Measurements from ENCODE around the gene ACADM.
"Not testable (repeated sequence)": the region's sequence is repeated elsewhere in the genome, so short reads cannot be mapped to it uniquely, and the experiment has no call there.

ACADM gene

GRCh38 chr1:75732703-75733102 is 8.2 kb downstream of the ACADM start:
- H3K27me3 ChIP-seq (ENCODE audit: control insufficient read depth, insufficient read depth, low read length, poor library complexity, severe bottlenecking), result no peaks in the 10 kb centered on the region
- no peak overlapping the region for H3K27ac ChIP-seq (ENCODE audit: insufficient read depth, low read depth, low read length, poor library complexity, severe bottlenecking)
- H3K9me3 ChIP-seq (ENCODE audit: control insufficient read depth, low read length), result no peaks in the 10 kb centered on the region
- H3K4me3 ChIP-seq (ENCODE audit: insufficient read depth, low read depth, low read length), result no peak overlapping the region
- 52 to 71% methylated on average over 1 of the region's 1 CpG for WGBS, 2 experiments
- no peaks in the 10 kb centered on the region for H3K4me1 ChIP-seq (ENCODE audit: control insufficient read depth, insufficient read depth, low read length)
- peaks cover 3% of the 10 kb centered on the region for H3K36me3 ChIP-seq (ENCODE audit: control insufficient read depth, insufficient read depth, low read length)

- H3K4me1 ChIP-seq (ENCODE audit: control insufficient read depth, insufficient read depth, low read length), result no peaks in the 10 kb centered on the region
- no peaks in the 10 kb centered on the region for H3K9me3 ChIP-seq (ENCODE audit: control insufficient read depth, low read length)
- H3K27me3 ChIP-seq (ENCODE audit: control insufficient read depth, insufficient read depth, low read length, poor library complexity, severe bottlenecking), result no peaks in the 10 kb centered on the region
- no peak overlapping the region for H3K27ac ChIP-seq (ENCODE audit: insufficient read depth, low read depth, low read length, poor library complexity, severe bottlenecking)
- H3K36me3 ChIP-seq (ENCODE audit: control insufficient read depth, insufficient read depth, low read length), result peaks cover 3% of the 10 kb centered on the region
- 96% methylated on average over 5 of the region's 5 CpGs for WGBS, 2 experiments
- no peak overlapping the region for H3K4me3 ChIP-seq (ENCODE audit: insufficient read depth, low read depth, low read length)
Observed at GRCh38 chr1:75733661-75734060, 9.2 kb downstream of the ACADM start.

GRCh38 chr1:75736016-75736415 is 11.5 kb downstream of the ACADM start:
- Histone ChIP-seq H3K36me3 (ENCODE audit: control insufficient read depth, insufficient read depth, low read length) (peaks cover 3% of the 10 kb centered on the region), H3K27ac (ENCODE audit: insufficient read depth, low read depth, low read length, poor library complexity, severe bottlenecking) (no peak overlapping the region), H3K27me3 (ENCODE audit: control insufficient read depth, insufficient read depth, low read length, poor library complexity, severe bottlenecking) (no peaks in the 10 kb centered on the region), H3K9me3 (ENCODE audit: control insufficient read depth, low read length) (no peaks in the 10 kb centered on the region), H3K4me1 (ENCODE audit: control insufficient read depth, insufficient read depth, low read length) (no peaks in the 10 kb centered on the region), H3K4me3 (ENCODE audit: insufficient read depth, low read depth, low read length) (no peak overlapping the region)
- 20 to 80% methylated on average over 1 of the region's 1 CpG for WGBS, 2 experiments

GRCh38 chr1:75742047-75742625 is 17.6 kb downstream of the ACADM start:
- Histone ChIP-seq H3K36me3 (ENCODE audit: control insufficient read depth, insufficient read depth, low read length) (peaks cover 2% of the 10 kb centered on the region), H3K27me3 (ENCODE audit: control insufficient read depth, insufficient read depth, low read length, poor library complexity, severe bottlenecking) (no peaks in the 10 kb centered on the region), H3K9me3 (ENCODE audit: control insufficient read depth, low read length) (no peaks in the 10 kb centered on the region), H3K4me1 (ENCODE audit: control insufficient read depth, insufficient read depth, low read length) (no peaks in the 10 kb centered on the region), H3K4me3 (ENCODE audit: insufficient read depth, low read depth, low read length) (no peak overlapping the region), H3K27ac (ENCODE audit: insufficient read depth, low read depth, low read length, poor library complexity, severe bottlenecking) (peak overlapping the region; percentile 30)
- WGBS, 2 experiments, result 81 to 86% methylated on average over 6 of the region's 6 CpGs

- Histone ChIP-seq H3K27ac (ENCODE audit: insufficient read depth, low read depth, low read length, poor library complexity, severe bottlenecking) (no peak overlapping the region), H3K9me3 (ENCODE audit: control insufficient read depth, low read length) (no peaks in the 10 kb centered on the region), H3K4me3 (ENCODE audit: insufficient read depth, low read depth, low read length) (no peak overlapping the region), H3K27me3 (ENCODE audit: control insufficient read depth, insufficient read depth, low read length, poor library complexity, severe bottlenecking) (no peaks in the 10 kb centered on the region), H3K36me3 (ENCODE audit: control insufficient read depth, insufficient read depth, low read length) (peaks cover 2% of the 10 kb centered on the region), H3K4me1 (ENCODE audit: control insufficient read depth, insufficient read depth, low read length) (no peaks in the 10 kb centered on the region)
- 94 to 98% methylated on average over 2 to 4 of the region's 4 CpGs for WGBS, 2 experiments
Observed at GRCh38 chr1:75745276-75745675, 20.8 kb downstream of the ACADM start.

GRCh38 chr1:75757210-75757609 is 32.7 kb downstream of the ACADM start:
- H3K27ac ChIP-seq (ENCODE audit: insufficient read depth, low read depth, low read length, poor library complexity, severe bottlenecking); H3K4me1 ChIP-seq (ENCODE audit: control insufficient read depth, insufficient read depth, low read length); H3K4me3 ChIP-seq (ENCODE audit: insufficient read depth, low read depth, low read length); H3K27me3 ChIP-seq (ENCODE audit: control insufficient read depth, insufficient read depth, low read length, poor library complexity, severe bottlenecking); H3K9me3 ChIP-seq (ENCODE audit: control insufficient read depth, low read length): not testable (repeated sequence)
- peaks cover 16% of the 10 kb centered on the region for H3K36me3 ChIP-seq (ENCODE audit: control insufficient read depth, insufficient read depth, low read length)

- not testable (repeated sequence) for H3K27ac ChIP-seq (ENCODE audit: insufficient read depth, low read depth, low read length, poor library complexity, severe bottlenecking); H3K9me3 ChIP-seq (ENCODE audit: control insufficient read depth, low read length); H3K4me1 ChIP-seq (ENCODE audit: control insufficient read depth, insufficient read depth, low read length); H3K27me3 ChIP-seq (ENCODE audit: control insufficient read depth, insufficient read depth, low read length, poor library complexity, severe bottlenecking); H3K4me3 ChIP-seq (ENCODE audit: insufficient read depth, low read depth, low read length)
- peaks cover 12% of the 10 kb centered on the region for H3K36me3 ChIP-seq (ENCODE audit: control insufficient read depth, insufficient read depth, low read length)
- 84 to 85% methylated on average over 4 of the region's 4 CpGs for WGBS, 2 experiments
Observed at GRCh38 chr1:75758543-75758942, 34.0 kb downstream of the ACADM start.

GRCh38 chr1:75764057-75764655 is 39.6 kb downstream of the ACADM start:
- Histone ChIP-seq H3K9me3 (ENCODE audit: control insufficient read depth, low read length) (no peaks in the 10 kb centered on the region), H3K36me3 (ENCODE audit: control insufficient read depth, insufficient read depth, low read length) (no peaks in the 10 kb centered on the region), H3K27me3 (ENCODE audit: control insufficient read depth, insufficient read depth, low read length, poor library complexity, severe bottlenecking) (no peaks in the 10 kb centered on the region), H3K4me3 (ENCODE audit: insufficient read depth, low read depth, low read length) (no peak overlapping the region), H3K4me1 (ENCODE audit: control insufficient read depth, insufficient read depth, low read length) (no peaks in the 10 kb centered on the region), H3K27ac (ENCODE audit: insufficient read depth, low read depth, low read length, poor library complexity, severe bottlenecking) (no peak overlapping the region)
- 76 to 82% methylated on average over 1 of the region's 1 CpG for WGBS, 2 experiments

GRCh38 chr1:75765697-75766355 is 41.3 kb downstream of the ACADM start:
- Histone ChIP-seq H3K4me1 (ENCODE audit: control insufficient read depth, insufficient read depth, low read length) (no peaks in the 10 kb centered on the region), H3K27me3 (ENCODE audit: control insufficient read depth, insufficient read depth, low read length, poor library complexity, severe bottlenecking) (no peaks in the 10 kb centered on the region), H3K27ac (ENCODE audit: insufficient read depth, low read depth, low read length, poor library complexity, severe bottlenecking) (no peak overlapping the region), H3K36me3 (ENCODE audit: control insufficient read depth, insufficient read depth, low read length) (no peaks in the 10 kb centered on the region), H3K9me3 (ENCODE audit: control insufficient read depth, low read length) (no peaks in the 10 kb centered on the region), H3K4me3 (ENCODE audit: insufficient read depth, low read depth, low read length) (no peak overlapping the region)
- 100% methylated on average over 1 of the region's 1 CpG; no CpG with 5 or more reads in 1 of the 2 experiments for WGBS, 2 experiments

- 100% methylated on average over 1 of the region's 1 CpG for WGBS, 2 experiments
- Histone ChIP-seq H3K27ac (ENCODE audit: insufficient read depth, low read depth, low read length, poor library complexity, severe bottlenecking) (no peak overlapping the region), H3K9me3 (ENCODE audit: control insufficient read depth, low read length) (no peaks in the 10 kb centered on the region), H3K36me3 (ENCODE audit: control insufficient read depth, insufficient read depth, low read length) (no peaks in the 10 kb centered on the region), H3K4me1 (ENCODE audit: control insufficient read depth, insufficient read depth, low read length) (no peaks in the 10 kb centered on the region), H3K27me3 (ENCODE audit: control insufficient read depth, insufficient read depth, low read length, poor library complexity, severe bottlenecking) (no peaks in the 10 kb centered on the region), H3K4me3 (ENCODE audit: insufficient read depth, low read depth, low read length) (no peak overlapping the region)
Observed at GRCh38 chr1:75768016-75768415, 43.5 kb downstream of the ACADM start.

Measured in ectodermal cell (in vitro differentiated cells).